AG20443 (cell line): ENCODE results near the gene TTYH1.

Experiments used
- DNase-seq: peaks from one replicate; pipeline ENCODE4 v3.0.0; 2012; ENCODE audit warnings: low spot score, mixed read lengths

TTYH1 gene

DNA sequence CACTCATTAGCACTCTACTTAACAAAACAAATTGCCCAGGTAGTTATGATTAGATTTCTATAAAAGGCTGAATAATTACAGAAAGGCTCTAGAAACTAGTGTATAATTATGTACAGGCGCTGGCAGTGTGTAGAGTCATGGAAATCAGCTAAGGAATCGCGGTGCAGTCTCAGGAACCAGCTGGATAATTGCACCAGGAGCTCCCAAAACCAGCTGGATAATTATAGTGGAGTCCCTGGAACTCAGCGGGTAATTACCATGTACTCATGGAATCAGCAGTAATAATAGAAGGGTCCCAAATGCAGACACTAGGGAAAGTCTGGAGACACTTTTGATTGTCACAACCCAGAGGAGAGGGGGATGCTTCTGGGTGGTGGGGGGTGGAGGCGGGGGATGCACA lies 23.2 kb upstream of the TTYH1 start:
- DNase-seq: no peak

DNA sequence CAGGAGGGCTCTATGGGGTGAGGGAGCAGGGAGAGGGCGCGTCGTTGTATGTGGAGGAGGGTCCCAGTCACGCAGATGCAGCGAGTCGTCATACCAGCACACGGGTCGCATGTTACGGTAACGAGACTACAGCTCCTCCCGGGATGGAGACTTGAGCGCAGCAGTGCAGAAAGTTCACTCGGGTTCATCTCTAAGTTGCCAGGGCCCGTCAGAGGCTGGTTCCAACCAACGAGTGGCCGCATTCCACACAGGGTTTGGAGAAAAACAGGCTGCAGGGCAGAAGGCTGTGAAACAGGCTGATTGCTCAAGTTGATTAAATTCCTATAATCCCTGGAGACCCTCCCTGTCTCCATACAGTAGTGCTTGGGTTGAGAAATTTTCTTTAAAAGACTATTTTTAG lies 21.9 kb upstream of the TTYH1 start:
- DNase-seq: no peak

DNA sequence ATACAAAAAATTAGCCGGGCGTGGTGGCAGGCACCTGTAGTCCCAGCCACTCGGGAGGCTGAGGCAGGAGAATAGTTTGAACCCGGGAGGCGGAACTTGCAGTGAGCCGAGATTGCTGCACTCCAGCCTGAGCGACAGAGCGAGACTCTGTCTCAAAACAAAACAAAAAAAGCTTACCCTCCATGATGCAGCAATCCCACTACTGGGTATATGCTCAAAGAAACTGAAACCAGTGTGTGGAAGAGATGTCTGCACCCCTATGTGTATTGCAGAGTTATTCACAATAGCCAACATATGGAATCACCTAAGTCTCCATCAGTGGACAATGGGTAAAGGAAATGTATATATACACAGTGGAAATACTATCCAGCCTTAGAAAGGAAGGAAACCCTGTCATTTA lies 19.6 kb upstream of the TTYH1 start:
- no peak for DNase-seq

DNA sequence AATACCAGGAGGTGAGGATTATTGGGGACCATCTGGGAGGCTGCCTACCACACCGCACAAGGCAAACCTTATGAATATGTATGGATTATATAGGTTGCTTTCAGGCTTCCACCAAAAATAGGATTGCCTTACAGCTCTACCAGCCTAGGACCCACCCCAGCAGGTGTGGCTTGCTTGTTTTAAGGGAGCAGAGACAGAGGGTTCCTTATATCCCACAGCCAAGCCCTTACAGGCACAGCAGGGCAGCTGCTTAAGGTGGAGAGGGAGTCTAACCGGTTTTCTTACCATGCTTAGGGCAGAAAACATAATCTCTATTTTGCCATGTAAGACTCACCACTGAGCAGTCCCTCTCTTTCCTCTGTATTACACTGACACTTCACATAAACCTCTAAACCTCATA lies 16.1 kb upstream of the TTYH1 start:
- no peak for DNase-seq

DNA sequence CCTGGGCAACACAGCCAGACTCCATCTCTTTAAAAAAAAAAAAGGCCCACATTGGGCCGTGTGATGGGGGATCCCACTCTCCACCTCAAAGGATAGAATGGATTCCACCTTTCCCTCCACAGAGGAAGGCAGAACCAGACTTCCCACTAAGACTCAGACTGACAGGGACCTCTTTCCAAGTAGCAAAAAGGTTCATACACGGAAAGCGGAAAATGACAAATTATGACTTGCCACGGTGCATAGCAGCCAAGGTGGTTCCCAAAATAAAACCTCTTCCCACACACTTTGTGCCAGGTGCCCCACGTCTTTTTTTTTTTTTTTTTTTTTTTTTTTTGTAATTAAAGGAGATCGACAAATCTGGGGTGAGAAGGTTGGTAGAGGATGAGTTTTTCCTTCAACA lies 14.4 kb upstream of the TTYH1 start:
- no peak for DNase-seq

DNA sequence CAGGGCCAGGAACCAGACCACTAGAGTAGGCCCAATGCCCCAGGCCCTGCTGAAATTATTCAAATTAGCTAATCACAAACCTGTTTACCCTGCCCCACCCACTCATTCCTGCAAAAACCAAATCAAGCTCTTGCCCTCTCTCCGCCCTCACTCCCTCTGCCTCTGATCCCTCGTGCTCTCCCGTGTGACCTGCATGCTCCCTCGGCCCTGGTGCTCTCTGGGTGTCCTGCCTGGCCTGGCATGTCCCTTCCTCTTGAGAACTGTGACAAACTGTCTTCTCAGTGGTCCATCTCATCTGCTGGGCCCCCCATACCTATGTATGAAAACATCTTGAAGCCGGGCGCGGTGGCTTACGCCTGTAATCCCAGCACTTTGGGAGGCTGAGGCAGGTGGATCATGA lies 12.2 kb upstream of the TTYH1 start:
- no peak for DNase-seq

DNA sequence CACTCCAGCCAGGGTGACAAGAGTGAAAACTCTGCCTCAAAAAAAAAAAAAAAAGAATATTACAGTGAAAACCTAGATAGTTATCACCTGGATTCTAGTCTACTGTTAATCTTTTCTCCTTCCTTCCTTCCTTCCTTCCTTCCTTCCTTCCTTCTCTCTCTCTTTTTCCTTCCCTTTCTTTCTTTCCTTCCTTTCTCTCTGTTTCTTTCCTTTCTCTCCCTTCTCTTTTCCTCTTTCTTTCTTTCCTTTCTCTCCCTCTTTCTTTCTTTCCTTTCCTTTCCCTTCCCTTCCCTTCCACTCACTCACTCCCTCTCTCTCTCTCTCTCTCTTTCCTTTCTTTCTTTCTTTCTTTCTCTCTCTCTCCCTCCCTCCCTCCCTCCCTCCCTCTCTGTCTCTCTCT lies 9.6 kb upstream of the TTYH1 start:
- DNase-seq: no peak

DNA sequence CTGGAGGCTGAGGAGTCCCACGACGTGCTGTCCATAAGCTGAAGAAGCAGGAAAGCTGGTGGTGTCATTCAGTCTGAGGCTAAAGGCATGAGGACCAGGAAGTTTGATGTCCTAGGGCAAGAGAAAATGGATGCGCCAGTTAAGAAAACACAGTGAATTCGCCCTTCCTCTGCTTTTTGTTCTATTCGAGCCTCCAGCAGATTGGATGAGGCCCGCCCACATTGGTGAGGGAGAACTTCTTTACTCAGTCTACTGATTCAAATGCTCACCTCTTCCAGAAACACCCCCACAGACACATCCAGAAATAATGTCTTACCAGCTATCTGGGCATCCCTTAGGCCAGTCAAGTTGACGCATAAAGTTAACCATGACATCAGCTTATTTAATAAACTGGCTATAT lies 7.5 kb upstream of the TTYH1 start:
- DNase-seq: no peak

DNA sequence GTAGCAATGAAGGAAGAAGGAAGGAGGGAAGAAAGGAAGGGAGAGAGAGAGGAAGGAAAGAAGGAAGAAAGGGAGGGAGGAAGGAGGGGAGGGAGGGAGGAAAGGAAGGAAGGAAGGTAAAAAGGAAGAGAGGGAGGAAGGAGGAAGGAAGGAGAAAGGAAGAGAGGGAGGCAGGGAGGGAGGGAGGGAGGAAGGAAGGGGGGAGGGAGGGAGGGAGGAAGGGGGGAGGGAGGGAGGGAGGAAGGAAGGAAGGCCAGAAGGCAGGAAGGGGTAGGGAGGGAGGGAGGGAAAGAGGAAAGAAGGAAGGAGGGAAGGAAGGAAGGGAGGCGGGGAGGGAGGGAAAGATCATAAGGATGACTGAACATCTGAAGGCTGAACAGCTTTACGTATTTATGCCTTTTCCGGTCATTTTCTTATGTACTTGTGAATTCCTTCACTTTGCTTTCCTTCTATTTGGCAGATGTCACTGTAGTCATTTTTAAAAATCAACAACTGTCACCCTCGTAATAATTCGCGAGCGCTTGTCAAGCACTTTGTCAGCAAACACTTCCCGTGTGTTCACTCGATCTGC lies 6.7 kb upstream of the TTYH1 start:
- no peak for DNase-seq

DNA sequence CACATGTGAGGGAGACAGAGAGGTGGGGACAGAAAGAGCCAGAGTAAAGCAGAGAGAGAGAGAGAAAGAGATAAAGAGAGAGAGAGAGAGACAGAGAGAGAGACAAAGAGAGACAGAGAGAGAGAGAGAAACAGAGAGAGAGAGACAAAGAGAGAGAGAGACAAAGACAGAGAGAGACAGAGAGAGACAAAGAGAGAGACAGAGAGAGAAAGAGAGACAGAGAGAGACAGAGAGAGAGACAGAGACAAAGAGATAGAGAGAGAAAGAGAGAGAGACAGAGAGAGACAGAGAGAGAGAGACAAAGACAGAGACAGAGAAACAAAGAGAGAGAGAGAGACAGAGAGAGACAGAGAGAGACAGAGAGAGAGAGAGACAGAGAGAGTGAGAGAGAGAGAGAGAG lies 4.2 kb upstream of the TTYH1 start:
- DNase-seq: no peak

DNA sequence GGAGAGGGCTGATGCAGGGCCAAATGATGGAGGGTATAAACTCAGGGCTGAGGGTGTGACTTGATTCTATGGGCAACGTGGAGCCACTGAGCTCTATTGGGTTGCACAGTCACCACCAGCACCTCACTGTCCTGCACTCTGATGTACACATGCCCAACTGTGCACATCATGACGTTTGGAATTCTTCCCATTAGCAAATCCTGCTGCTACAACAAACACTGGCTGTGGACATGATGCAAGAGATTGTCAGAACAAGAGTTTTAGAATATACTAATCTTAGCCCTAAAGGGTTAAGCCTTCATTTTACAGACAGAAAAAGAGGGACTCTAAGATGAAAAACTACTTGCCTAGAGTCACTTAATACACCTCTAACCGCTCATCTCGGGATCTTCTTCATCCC lies 2.4 kb upstream of the TTYH1 start:
- DNase-seq: no peak

DNA sequence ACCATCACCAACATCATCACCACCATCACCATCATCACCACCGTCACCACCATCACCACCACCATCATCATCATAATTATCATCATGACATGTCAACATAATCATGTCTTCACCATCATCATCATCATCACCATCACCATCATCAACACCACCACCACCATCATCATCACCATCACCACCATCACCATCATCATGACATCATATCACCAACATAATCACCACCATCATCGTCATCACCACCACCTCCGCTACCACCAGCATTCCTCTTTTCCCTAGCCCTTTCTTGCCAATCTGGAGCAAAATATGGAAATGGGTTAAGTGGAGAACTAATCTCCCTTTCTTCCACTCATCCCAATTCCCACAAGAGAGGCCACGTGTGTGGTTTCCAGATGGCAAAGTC lies 1.1 kb upstream of the TTYH1 start:
- no peak for DNase-seq

DNA sequence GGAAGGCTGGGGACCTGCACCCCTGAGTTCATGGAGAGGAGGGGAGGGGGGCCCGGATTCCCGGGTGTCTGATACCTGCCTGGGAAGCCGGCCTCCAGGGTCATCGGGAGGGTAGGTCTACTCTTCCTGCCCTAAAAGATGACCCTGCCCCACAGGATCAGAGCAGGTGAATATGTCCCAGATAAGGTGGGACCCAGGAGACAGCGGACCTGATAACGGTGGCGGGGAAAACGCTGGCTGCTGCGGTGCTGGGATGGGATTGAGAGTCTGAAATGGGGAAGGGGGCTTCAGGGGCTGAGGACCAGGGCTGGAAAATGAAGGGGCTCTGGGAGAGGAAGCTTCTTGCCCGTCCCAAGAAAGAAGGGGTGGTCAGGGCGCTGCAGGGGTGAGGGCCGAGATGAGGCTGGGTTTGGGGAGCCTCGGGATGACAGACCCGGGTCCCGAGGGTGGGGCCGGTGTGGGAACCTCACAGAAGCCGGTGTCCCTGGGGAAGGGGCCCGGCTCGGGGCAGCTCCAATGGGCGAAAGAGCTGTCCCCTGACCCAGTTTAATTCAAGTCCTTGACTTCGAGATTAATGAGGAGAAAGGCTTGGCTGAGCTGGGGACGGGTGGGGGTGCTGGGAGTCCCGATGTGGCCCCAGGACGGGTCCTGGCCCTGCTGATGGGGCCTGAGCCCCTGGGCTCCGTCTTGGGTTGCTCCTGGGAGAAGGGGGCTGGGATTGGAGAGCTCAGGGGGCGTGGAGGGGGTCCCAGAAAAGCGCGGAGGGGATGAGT lies 823 bp downstream of the TTYH1 start:
- DNase-seq: peak; percentile 9

DNA sequence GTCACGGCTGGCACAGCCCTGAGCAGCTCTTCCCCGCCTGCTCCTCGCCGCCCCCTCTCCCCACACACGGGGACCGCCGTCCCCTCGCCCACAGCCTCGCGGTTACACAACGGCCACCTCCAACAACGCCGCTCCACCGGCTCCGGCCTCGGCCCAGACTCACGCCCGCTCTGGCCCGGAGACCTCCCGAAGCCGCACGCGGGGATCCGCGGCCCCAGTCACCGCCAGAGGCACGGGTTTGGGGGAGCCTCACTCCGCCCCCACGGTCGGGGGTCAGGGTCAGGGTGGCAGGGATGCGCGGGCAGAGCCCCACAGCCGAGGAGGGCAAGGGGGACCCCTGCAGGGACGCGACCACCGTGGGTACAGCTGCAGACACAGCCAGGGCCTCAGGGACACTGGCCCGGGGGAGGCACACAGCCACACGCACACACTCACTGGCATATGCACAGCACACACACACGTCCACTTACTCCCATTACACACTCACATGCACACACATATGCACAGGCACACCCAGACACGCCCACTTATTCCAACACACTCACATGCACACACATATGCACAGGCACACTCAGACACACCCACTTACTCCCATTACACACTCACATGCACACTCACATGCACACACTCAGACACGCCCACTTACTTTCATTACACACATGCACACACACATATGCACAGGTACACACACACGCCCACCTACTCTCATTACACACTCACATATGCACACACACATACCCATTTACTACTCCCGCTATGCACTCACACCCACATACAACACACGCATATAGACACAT lies 1.6 kb downstream of the TTYH1 start:
- peak; percentile 16 for DNase-seq

DNA sequence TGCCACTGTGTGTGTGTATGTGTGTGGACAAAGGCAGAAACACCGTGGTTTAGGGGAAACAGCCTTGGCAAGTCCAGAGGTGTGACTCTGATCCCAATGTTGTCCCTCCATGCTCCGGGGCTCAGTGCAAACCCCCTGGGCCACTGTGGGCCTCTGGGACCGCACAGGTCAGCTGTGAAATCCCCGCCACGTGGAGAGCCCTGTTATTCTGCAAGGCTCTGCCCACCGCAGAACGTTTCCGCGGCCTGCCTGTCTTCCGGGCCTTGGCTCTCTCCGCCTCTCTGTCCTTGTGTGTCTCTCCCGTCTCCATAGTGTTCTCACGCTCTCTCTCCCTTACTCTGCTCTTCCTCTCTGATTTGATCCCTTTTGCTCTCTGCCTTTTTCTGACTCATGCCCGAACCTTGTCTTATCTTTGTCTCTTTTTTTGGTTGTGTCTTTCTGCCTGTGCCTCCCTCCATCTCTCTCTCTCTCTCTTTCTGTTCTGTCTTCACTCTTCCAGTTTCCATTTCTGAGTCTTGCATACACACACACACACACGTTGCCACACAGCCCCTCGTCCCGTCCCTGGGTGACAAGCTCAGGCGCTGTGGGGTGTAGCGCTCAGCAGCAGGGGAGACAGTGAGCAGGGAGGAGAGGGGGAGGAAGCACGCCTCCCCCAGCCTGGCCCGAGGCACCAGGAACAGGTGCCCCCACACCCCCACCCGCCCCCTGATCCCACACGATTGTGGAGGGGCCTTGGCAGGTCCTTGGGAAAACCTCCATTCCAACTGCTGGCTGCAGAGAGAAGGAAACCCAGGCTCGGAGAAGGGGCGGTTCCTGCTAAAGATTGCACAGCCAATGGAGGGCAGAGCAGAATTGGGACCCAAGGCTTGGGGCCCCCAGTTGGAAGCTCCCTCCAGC lies 3.0 kb downstream of the TTYH1 start:
- peak; percentile 58 for DNase-seq

DNA sequence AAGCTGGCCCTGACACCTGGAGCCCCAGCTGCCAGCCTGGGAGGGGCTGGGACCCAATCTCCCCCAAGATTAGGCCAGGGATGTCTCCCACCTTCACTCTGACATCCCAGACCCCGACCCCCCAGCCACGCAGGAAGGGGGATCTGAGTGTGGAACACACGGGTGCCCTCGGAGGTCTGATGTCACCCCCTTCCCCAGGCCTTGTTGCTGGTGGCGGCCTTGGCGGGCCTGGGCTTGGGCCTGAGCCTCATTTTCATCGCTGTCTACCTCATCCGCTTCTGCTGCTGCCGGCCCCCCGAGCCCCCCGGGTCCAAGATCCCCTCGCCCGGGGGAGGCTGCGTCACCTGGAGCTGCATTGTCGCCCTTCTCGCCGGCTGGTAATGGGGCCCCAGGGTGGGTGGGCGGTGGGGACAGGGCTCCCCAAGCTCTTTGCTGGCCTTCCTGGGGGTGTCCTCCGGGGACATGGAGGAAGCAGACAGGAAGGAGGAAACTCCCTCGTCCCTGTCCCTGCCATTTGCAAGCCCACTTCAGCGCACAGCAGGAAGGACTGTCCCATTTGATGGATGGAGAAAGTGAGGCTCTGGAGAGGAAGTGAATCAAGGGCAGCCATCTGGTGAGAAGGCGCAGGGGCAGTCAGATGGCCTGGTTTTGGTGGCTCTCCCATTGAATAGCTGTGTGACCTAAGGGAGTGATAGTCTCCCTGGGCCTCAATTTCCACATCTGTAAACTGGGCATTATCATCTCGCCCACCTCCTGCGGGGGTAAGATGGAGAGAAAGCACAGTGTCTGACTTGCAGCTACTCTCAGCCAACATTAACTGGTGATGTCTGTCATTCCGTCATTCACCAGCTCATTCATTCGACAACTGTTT lies 3.9 kb downstream of the TTYH1 start:
- peak; percentile 6 for DNase-seq

DNA sequence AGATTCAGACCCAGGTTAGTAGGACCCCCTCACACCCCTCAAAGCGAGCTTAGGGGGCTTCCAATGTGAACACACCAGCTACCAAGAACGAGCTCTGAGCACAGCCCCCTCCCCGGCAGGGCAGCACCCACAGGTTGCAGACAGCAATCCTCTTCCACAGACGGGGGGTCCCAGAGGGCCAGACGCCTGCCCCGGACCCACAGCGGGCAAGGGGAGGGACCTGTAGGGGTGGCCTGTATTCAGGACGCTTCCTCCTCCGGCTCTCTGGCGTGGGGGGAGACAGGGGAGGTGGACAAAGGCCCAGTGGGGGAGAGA lies 4.8 kb downstream of the TTYH1 start:
- DNase-seq: peak; percentile 15

DNA sequence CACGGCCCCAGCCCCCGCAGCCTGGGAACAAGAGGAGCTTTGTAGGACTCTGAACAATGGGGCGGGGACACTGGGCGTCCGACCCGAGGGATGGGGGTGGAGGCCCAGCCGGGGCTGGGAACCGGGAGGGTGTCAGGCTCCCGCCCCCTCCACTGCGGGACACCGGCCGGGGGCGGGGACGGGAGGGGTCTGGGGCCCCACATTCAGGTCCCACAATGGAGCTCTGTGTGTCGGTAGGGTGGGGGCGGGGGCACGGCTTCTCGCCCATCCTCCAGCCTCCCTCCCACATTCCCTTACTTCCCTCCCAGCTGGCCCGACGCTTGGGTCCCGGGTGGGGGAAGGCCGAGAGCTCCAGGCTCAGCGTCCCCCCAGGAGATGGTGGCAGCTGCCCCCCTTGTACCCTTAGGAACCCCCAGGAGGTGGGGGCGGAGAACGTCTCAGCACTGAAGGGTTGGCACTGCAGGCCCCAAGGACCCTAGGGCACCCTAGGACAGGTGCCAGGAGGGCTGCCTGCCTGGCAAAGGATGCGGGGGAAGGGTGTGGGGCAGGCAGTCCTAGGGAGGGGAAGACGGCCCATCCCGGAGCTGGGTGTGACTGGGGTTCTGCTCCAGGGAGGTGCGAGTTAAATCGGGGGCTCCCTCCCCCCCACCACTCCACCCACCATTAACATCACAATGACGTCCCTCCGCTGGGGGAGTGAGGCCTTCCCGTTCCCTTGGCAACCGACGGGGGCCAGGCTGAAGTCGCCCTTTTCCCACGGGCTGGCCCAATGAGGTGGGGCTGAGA lies 5.3 kb downstream of the TTYH1 start:
- peak; percentile 37 for DNase-seq

DNA sequence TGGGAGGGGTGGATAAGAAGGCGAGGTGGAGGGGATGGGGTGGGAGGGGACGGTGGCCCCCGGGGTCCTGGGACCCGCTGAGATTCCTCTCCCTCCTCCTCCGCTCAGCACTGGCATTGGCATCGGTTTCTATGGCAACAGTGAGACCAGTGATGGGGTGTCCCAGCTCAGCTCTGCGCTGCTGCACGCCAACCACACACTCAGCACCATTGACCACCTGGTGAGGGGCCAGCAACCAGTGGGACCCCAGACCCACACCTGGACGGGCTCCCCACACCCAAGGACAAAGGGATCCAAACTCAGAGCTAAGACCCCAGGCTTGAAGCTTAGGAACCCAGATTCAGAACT lies 5.9 kb downstream of the TTYH1 start:
- no peak for DNase-seq

DNA sequence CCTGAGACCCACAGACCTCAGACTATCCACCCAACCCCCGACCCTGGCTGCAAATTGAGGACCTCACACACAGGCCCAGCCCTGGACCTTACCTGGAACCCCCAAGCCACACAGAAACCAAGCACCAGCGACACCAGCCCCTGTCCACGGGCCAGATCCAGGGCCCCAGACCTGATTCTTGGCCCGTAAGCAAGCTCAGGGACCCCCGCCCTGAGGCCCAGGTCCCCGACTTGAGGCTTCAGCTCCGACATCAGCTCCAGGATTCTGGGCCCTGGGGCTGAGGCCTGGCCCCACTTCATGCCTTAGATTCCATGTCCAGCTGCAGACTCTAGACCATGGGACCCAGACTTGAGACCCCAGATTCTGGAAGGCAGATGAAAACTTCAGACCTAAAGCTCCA lies 6.3 kb downstream of the TTYH1 start:
- DNase-seq: peak; percentile 5

DNA sequence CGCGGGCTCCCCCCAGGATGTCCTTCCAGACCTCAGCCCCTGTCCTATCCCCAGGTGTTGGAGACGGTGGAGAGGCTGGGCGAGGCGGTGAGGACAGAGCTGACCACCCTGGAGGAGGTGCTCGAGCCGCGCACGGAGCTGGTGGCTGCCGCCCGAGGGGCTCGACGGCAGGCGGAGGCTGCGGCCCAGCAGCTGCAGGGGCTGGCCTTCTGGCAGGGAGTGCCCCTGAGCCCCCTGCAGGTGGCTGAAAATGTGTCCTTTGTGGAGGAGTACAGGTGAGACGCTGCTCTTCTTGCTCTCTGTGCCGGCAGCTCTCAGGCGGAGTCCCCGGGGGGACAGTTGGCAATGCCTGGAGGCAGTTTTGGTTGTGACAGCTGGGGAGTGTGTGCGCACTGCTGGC lies 6.9 kb downstream of the TTYH1 start:
- DNase-seq: peak; percentile 7
